ENCODE measurements around the gene NIPBL. TPM values are rescaled to one million over a fixed set of nuclear protein-coding genes. Genes with fewer than 3 reads are reported as not detected.

Gene NIPBL
- total RNA-seq, 2 donors from 2014 or later = 43.2 to 53.6 TPM

GRCh38 chr5:36919238-36919637 is 42.7 kb downstream of the NIPBL start:
- H3K27me3 ChIP-seq (replicated peaks; ENCODE audit: insufficient read depth) = no peaks in the 10 kb centered on the region
- WGBS = 64% methylated on average over 2 of the region's 2 CpGs
- TF ChIP-seq POLR2AphosphoS5 (IDR thresholded peaks at IDR 0.05) (no peak), CTCF (IDR thresholded peaks at IDR 0.05) (no peak), POLR2A (IDR thresholded peaks at IDR 0.05) (no peak)
- no peak overlapping the region for H3K27ac ChIP-seq
- H3K36me3 ChIP-seq = no peaks in the 10 kb centered on the region
- H3K9me3 ChIP-seq = no peaks in the 10 kb centered on the region
- no peak overlapping the region for H3K4me3 ChIP-seq
- DNase-seq (ENCODE audit: low spot score) = no peak
- H3K4me1 ChIP-seq (replicated peaks) = no peaks in the 10 kb centered on the region
- intact Hi-C loops (cut with DNase I) = no loop called here

- Histone ChIP-seq H3K27ac (no peak overlapping the region), H3K4me1 (replicated peaks) (no peaks in the 10 kb centered on the region), H3K4me3 (no peak overlapping the region), H3K27me3 (replicated peaks; ENCODE audit: insufficient read depth) (no peaks in the 10 kb centered on the region), H3K36me3 (no peaks in the 10 kb centered on the region), H3K9me3 (no peaks in the 10 kb centered on the region)
- no peak for TF ChIP-seq CTCF (IDR thresholded peaks at IDR 0.05)
- TF ChIP-seq POLR2A (IDR thresholded peaks at IDR 0.05) = no peak
- TF ChIP-seq POLR2AphosphoS5 (IDR thresholded peaks at IDR 0.05) = no peak
- intact Hi-C loops (cut with DNase I) = no loop called here
- no peak for DNase-seq (ENCODE audit: low spot score)
These were observed 43.1 kb downstream of the NIPBL start for GRCh38 chr5:36919650-36920049.

- TF ChIP-seq CTCF (IDR thresholded peaks at IDR 0.05) = no peak
- TF ChIP-seq POLR2AphosphoS5 (IDR thresholded peaks at IDR 0.05) = no peak
- TF ChIP-seq POLR2A (IDR thresholded peaks at IDR 0.05) = no peak
- H3K9me3 ChIP-seq = no peaks in the 10 kb centered on the region
- no peak overlapping the region for H3K4me3 ChIP-seq
- no peak overlapping the region for H3K27ac ChIP-seq
- no peaks in the 10 kb centered on the region for H3K4me1 ChIP-seq (replicated peaks)
- WGBS = 17% methylated on average over 1 of the region's 1 CpG
- no peaks in the 10 kb centered on the region for H3K36me3 ChIP-seq
- H3K27me3 ChIP-seq (replicated peaks; ENCODE audit: insufficient read depth) = no peaks in the 10 kb centered on the region
- no peak for DNase-seq (ENCODE audit: low spot score)
- intact Hi-C loops (cut with DNase I) = no loop called here
These were observed 52.4 kb downstream of the NIPBL start for GRCh38 chr5:36928947-36929346.

- Histone ChIP-seq H3K27me3 (replicated peaks; ENCODE audit: insufficient read depth) (no peaks in the 10 kb centered on the region), H3K4me1 (replicated peaks) (no peaks in the 10 kb centered on the region), H3K36me3 (no peaks in the 10 kb centered on the region), H3K9me3 (no peaks in the 10 kb centered on the region), H3K27ac (no peak overlapping the region), H3K4me3 (no peak overlapping the region)
- no peak for DNase-seq (ENCODE audit: low spot score)
- intact Hi-C loops (cut with DNase I) = no loop called here
- no peak for TF ChIP-seq CTCF (IDR thresholded peaks at IDR 0.05)
These were observed 52.9 kb downstream of the NIPBL start for GRCh38 chr5:36929438-36929837.

- no peaks in the 10 kb centered on the region for H3K4me1 ChIP-seq (replicated peaks)
- H3K27ac ChIP-seq = no peak overlapping the region
- intact Hi-C loops (cut with DNase I) = no loop called here
- 94% methylated on average over 4 of the region's 4 CpGs for WGBS
- DNase-seq (ENCODE audit: low spot score) = no peak
- TF ChIP-seq CTCF (IDR thresholded peaks at IDR 0.05) = no peak
- TF ChIP-seq POLR2A (IDR thresholded peaks at IDR 0.05) = no peak
- TF ChIP-seq POLR2AphosphoS5 (IDR thresholded peaks at IDR 0.05) = no peak
- no peaks in the 10 kb centered on the region for H3K27me3 ChIP-seq (replicated peaks; ENCODE audit: insufficient read depth)
- no peak overlapping the region for H3K4me3 ChIP-seq
- no peaks in the 10 kb centered on the region for H3K36me3 ChIP-seq
- no peaks in the 10 kb centered on the region for H3K9me3 ChIP-seq
These were observed 55.5 kb downstream of the NIPBL start for GRCh38 chr5:36932056-36932455.
